Stromal cell of bone marrow (primary cell): Measurements from ENCODE around the gene TNS2.

ENCODE experiments used
- DNase-seq: peaks from one replicate; pipeline ENCODE4 v3.0.0-alpha.2; 2012; ENCODE audit warnings: low read depth

The TNS2 gene

GRCh38 chr12:53067993-53068770 is 18.3 kb downstream of the TNS2 start:
- no peak for DNase-seq

- no peak for DNase-seq
Measured at GRCh38 chr12:53068811-53069585, 19.1 kb downstream of the TNS2 start.

- no peak for DNase-seq
Measured at GRCh38 chr12:53069621-53070410, 20.0 kb downstream of the TNS2 start.

GRCh38 chr12:53070877-53071492 is 21.1 kb downstream of the TNS2 start:
- no peak for DNase-seq

- no peak for DNase-seq
Measured at GRCh38 chr12:53071591-53072551, 22.0 kb downstream of the TNS2 start.

GRCh38 chr12:53073881-53074280 is 24.0 kb downstream of the TNS2 start:
- DNase-seq: no peak

- DNase-seq: no peak
Measured at GRCh38 chr12:53074283-53074998, 24.6 kb downstream of the TNS2 start.

- no peak for DNase-seq
Measured at GRCh38 chr12:53074999-53075370, 25.1 kb downstream of the TNS2 start.

GRCh38 chr12:53076461-53076860 is 26.6 kb downstream of the TNS2 start:
- DNase-seq: no peak

- DNase-seq: no peak
Measured at GRCh38 chr12:53077030-53077429, 27.2 kb downstream of the TNS2 start.

- DNase-seq: no peak
Measured at GRCh38 chr12:53078425-53079225, 28.8 kb downstream of the TNS2 start.

GRCh38 chr12:53079226-53080117 is 29.6 kb downstream of the TNS2 start, which contains the start of gene SPRYD3:
Gene SPRYD3 (minus strand): TSS chr12:53079390. CDS start chr12:53079333, 57 bp downstream.
- DNase-seq: peak; percentile 91

- no peak for DNase-seq
Measured at GRCh38 chr12:53082637-53083175, 32.8 kb downstream of the TNS2 start.

- DNase-seq: no peak
Measured at GRCh38 chr12:53086361-53086760, 36.5 kb downstream of the TNS2 start.

GRCh38 chr12:53090105-53090504 is 40.2 kb downstream of the TNS2 start:
- DNase-seq: no peak

- DNase-seq: no peak
Measured at GRCh38 chr12:53090554-53090953, 40.7 kb downstream of the TNS2 start.

- no peak for DNase-seq
Measured at GRCh38 chr12:53091756-53092155, 41.9 kb downstream of the TNS2 start.

GRCh38 chr12:53093777-53094393 is 44.0 kb downstream of the TNS2 start:
- DNase-seq: no peak
